Left renal pelvis (tissue), 4 donors: ENCODE data around the gene TRIM74. TPM values are rescaled to one million over a fixed set of nuclear protein-coding genes. Genes with fewer than 3 reads are reported as not detected.
A peak's percentile ranks its signal among the peaks of the same experiment; 100 is the strongest.
"Not testable (repeated sequence)": the region's sequence is repeated elsewhere in the genome, so short reads cannot be mapped to it uniquely, and the experiment has no call there.

Source experiments
- DNase-seq, 4 donors: peaks; one replicate each; pipeline ENCODE4 v3.0.0-alpha.2; 2013; ENCODE audit warnings: low read depth in 4 of 4, low spot score in 3 of 4
- polyA plus RNA-seq, 4 donors: library from polyadenylated mRNA; unstranded; fragments of 120-200 nt; gene quantifications; one replicate each; pipeline ENCODE4 v1.2.1, GENCODE V29; 2013; ENCODE audit not compliant: insufficient read length in 4 of 4

The TRIM74 gene
- polyA plus RNA-seq, result 1 to 10 TPM in 2 of 4 donors, under 1 TPM in 2; 0.37 to 3.0 (median 1.4) TPM

- not testable (repeated sequence) for DNase-seq
These were observed at the start of gene TRIM74 for GRCh38 chr7:72968980-72969516. Gene TRIM74, minus strand, starts transcription at chr7:72969466. Its CDS starts 3,309 bp downstream, at chr7:72966157.

GRCh38 chr7:73006491-73006890, 37.2 kb upstream of the TRIM74 start:
- not testable (repeated sequence) for DNase-seq

- DNase-seq, result peak in 3 of 4 donors; percentile 72 to 79 (median 75)
These were observed 36.6 kb upstream of the TRIM74 start for GRCh38 chr7:73005693-73006447.

GRCh38 chr7:73005356-73005692, 36.1 kb upstream of the TRIM74 start:
- DNase-seq, result not testable (repeated sequence)

- not testable (repeated sequence) for DNase-seq
These were observed 28.7 kb upstream of the TRIM74 start for GRCh38 chr7:72997887-72998468.

GRCh38 chr7:72997447-72997846, 28.2 kb upstream of the TRIM74 start:
- DNase-seq, result not testable (repeated sequence)

- DNase-seq, result not testable (repeated sequence)
These were observed 26.2 kb upstream of the TRIM74 start for GRCh38 chr7:72995484-72995883.

- not testable (repeated sequence) for DNase-seq
These were observed 21.1 kb upstream of the TRIM74 start for GRCh38 chr7:72990146-72990913.

- DNase-seq, result not testable (repeated sequence)
These were observed 12.8 kb upstream of the TRIM74 start for GRCh38 chr7:72982084-72982483.

GRCh38 chr7:72980382-72980781, 11.1 kb upstream of the TRIM74 start:
- not testable (repeated sequence) for DNase-seq

- not testable (repeated sequence) for DNase-seq
These were observed 7.2 kb upstream of the TRIM74 start for GRCh38 chr7:72976434-72976833.

- DNase-seq, result not testable (repeated sequence)
These were observed 6.5 kb upstream of the TRIM74 start for GRCh38 chr7:72975656-72976286.

- not testable (repeated sequence) for DNase-seq
These were observed 5.5 kb upstream of the TRIM74 start for GRCh38 chr7:72974781-72975180.

- not testable (repeated sequence) for DNase-seq
These were observed 2.2 kb upstream of the TRIM74 start for GRCh38 chr7:72971505-72971904.

- not testable (repeated sequence) for DNase-seq
These were observed 422 bp upstream of the TRIM74 start for GRCh38 chr7:72969688-72970087.

GRCh38 chr7:72966892-72967291, 2.4 kb downstream of the TRIM74 start:
- DNase-seq, result not testable (repeated sequence)

GRCh38 chr7:72965186-72965975, 3.9 kb downstream of the TRIM74 start:
- DNase-seq, result not testable (repeated sequence)

- DNase-seq, result not testable (repeated sequence)
These were observed 6.2 kb downstream of the TRIM74 start for GRCh38 chr7:72963056-72963455.

GRCh38 chr7:72961346-72961650, 8.0 kb downstream of the TRIM74 start:
- DNase-seq, result not testable (repeated sequence)
